DND-41 (cell line): Measurements from ENCODE around the gene DCC.

ENCODE experiments used
- ATAC-seq: fragments of 200-7000 bp; cut with Tn5 transposase; 3 replicates; pipeline ENCODE4 v1.9.1; 2021; ENCODE audit warnings: low read depth; ENCODE audit not compliant: insufficient read depth
- DNase-seq: peaks from one replicate; pipeline ENCODE4 v3.0.0-alpha.2; 2020
- H2AFZ ChIP-seq: 2 replicates; pipeline ENCODE4 v1.6.0; 2012; ENCODE audit warnings: low read depth, low read length
- H3K27ac ChIP-seq: 2 replicates; pipeline ENCODE4 v1.5.1; 2012; ENCODE audit warnings: low read length, inconsistent platforms
- H3K27me3 ChIP-seq: fragments of 200-600 bp; sonication (generic); 2 replicates; pipeline ENCODE4 v1.6.0; 2012; ENCODE audit warnings: low read length, mild to moderate bottlenecking, inconsistent platforms; ENCODE audit not compliant: insufficient read depth, poor library complexity
- H3K36me3 ChIP-seq: 2 replicates; pipeline ENCODE4 v1.5.1; 2012; ENCODE audit warnings: low read length, inconsistent platforms; ENCODE audit not compliant: insufficient read depth
- H3K4me1 ChIP-seq: 2 replicates; pipeline ENCODE4 v1.5.1; 2012; ENCODE audit warnings: mild to moderate bottlenecking, low read length; ENCODE audit not compliant: insufficient read depth
- H3K4me2 ChIP-seq: 2 replicates; pipeline ENCODE4 v1.6.0; 2012; ENCODE audit warnings: mild to moderate bottlenecking, moderate library complexity, low read length, inconsistent platforms; ENCODE audit not compliant: insufficient read depth
- H3K4me3 ChIP-seq, 2 experiments: fragments of 200-600 bp in 1 of 2; shearing (Covaris generic) in 1 of 2; 2 replicates each; pipeline ENCODE4 v1.5.1; 2012 to 2016; ENCODE audit warnings: inconsistent platforms in 2 of 2, low read length in 2 of 2, mild to moderate bottlenecking in 2 of 2, low read depth in 1 of 2, moderate library complexity in 1 of 2
- H3K79me2 ChIP-seq: 2 replicates; pipeline ENCODE4 v1.6.0; 2012; ENCODE audit warnings: low read length, inconsistent platforms; ENCODE audit not compliant: insufficient read depth
- H3K9ac ChIP-seq: 2 replicates; pipeline ENCODE4 v1.6.0; 2012; ENCODE audit warnings: low read depth, mild to moderate bottlenecking, inconsistent platforms, low read length, moderate library complexity
- H3K9me3 ChIP-seq: 2 replicates; pipeline ENCODE4 v1.5.1; 2012; ENCODE audit warnings: low read length, moderate library complexity, mild to moderate bottlenecking, inconsistent platforms; ENCODE audit not compliant: insufficient read depth, severe bottlenecking
- H4K20me1 ChIP-seq: 2 replicates; pipeline ENCODE4 v1.6.0; 2012; ENCODE audit warnings: low read length; ENCODE audit not compliant: insufficient read depth
- EZH2 ChIP-seq: IDR thresholded peaks from 3 replicates; pipeline ENCODE4 v1.6.1; 2012; ENCODE audit warnings: borderline replicate concordance, low read depth, mild to moderate bottlenecking, moderate library complexity, low read length, inconsistent platforms; ENCODE audit not compliant: severe bottlenecking
- TF ChIP-seq, protein P1 (sequence below): IDR thresholded peaks from 2 replicates; pipeline ENCODE4 v1.5.1; 2012; ENCODE audit warnings: borderline replicate concordance, low read length, moderate library complexity, mild to moderate bottlenecking; ENCODE audit not compliant: poor library complexity, severe bottlenecking; ENCODE audit errors: extremely low read depth

Gene DCC, protein sequence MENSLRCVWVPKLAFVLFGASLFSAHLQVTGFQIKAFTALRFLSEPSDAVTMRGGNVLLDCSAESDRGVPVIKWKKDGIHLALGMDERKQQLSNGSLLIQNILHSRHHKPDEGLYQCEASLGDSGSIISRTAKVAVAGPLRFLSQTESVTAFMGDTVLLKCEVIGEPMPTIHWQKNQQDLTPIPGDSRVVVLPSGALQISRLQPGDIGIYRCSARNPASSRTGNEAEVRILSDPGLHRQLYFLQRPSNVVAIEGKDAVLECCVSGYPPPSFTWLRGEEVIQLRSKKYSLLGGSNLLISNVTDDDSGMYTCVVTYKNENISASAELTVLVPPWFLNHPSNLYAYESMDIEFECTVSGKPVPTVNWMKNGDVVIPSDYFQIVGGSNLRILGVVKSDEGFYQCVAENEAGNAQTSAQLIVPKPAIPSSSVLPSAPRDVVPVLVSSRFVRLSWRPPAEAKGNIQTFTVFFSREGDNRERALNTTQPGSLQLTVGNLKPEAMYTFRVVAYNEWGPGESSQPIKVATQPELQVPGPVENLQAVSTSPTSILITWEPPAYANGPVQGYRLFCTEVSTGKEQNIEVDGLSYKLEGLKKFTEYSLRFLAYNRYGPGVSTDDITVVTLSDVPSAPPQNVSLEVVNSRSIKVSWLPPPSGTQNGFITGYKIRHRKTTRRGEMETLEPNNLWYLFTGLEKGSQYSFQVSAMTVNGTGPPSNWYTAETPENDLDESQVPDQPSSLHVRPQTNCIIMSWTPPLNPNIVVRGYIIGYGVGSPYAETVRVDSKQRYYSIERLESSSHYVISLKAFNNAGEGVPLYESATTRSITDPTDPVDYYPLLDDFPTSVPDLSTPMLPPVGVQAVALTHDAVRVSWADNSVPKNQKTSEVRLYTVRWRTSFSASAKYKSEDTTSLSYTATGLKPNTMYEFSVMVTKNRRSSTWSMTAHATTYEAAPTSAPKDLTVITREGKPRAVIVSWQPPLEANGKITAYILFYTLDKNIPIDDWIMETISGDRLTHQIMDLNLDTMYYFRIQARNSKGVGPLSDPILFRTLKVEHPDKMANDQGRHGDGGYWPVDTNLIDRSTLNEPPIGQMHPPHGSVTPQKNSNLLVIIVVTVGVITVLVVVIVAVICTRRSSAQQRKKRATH (N-terminal part only)

DNA sequence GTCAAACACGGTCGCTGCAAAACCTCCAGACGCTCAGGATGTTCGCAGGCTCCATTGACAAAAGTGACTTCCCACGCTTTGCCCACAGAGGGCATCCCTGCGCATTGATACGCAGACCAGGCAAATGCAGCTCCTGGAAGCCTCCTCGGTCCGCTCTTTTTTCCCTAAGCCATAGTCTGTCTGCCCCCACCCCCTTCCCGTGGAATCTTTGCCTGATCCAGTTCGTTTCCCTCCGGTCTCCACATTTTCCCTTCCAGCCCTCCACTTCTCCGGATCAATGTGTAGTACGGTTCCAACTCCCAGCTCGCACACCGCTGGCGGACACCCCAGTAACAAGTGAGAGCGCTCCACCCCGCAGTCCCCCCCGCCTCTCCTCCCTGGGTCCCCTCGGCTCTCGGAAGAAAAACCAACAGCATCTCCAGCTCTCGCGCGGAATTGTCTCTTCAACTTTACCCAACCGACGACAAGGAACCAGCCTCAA lies at the start of gene DCC:
Gene DCC (plus strand): TSS at position 307 of the 481 bp plus-strand sequence. CDS start 591 bp downstream, outside the sequence.
- H3K27ac ChIP-seq: no peak within 1 kb of the TSS
- H3K4me3 ChIP-seq: no peak within 1 kb of the TSS
- H3K9ac ChIP-seq: no peak within 1 kb of the TSS
- no peak within 1 kb of the TSS for H2AFZ ChIP-seq
- DNase-seq (no peak), ATAC-seq (no peak)
- no peaks in the 10 kb centered on the region for H4K20me1 ChIP-seq
- no peaks in the 10 kb centered on the region for H3K4me1 ChIP-seq
- no peaks in the 10 kb centered on the region for H3K27me3 ChIP-seq
- no peaks in the 10 kb centered on the region for H3K9me3 ChIP-seq
- no peak for TF ChIP-seq EZH2
- TF ChIP-seq, protein P1, sequence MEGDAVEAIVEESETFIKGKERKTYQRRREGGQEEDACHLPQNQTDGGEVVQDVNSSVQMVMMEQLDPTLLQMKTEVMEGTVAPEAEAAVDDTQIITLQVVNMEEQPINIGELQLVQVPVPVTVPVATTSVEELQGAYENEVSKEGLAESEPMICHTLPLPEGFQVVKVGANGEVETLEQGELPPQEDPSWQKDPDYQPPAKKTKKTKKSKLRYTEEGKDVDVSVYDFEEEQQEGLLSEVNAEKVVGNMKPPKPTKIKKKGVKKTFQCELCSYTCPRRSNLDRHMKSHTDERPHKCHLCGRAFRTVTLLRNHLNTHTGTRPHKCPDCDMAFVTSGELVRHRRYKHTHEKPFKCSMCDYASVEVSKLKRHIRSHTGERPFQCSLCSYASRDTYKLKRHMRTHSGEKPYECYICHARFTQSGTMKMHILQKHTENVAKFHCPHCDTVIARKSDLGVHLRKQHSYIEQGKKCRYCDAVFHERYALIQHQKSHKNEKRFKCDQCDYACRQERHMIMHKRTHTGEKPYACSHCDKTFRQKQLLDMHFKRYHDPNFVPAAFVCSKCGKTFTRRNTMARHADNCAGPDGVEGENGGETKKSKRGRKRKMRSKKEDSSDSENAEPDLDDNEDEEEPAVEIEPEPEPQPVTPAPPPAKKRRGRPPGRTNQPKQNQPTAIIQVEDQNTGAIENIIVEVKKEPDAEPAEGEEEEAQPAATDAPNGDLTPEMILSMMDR: no peak
- H3K36me3 ChIP-seq: no peaks in the 10 kb centered on the region
- no peak within 1 kb of the TSS for H3K4me2 ChIP-seq
- no peaks in the 10 kb centered on the region for H3K79me2 ChIP-seq

DNA sequence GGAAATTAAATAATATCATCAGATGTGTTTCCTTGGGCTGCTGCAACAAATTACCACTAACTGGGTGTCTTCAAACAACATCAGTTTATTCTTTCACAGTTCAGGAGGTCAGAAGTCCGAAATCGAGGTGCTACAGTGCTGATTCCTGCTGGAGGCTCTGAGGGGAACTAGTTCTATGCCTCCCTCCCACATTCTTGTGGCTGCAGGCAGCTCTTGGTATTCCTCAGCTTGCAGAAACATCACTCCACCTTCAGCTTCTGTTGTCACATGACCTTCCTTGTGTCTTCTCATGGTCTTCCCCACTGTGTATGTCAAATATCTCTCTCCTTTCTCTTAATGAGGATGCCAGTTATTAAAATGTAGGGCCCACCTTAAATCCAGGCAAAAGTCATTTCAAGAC lies 29.3 kb upstream of the DCC start:
- Histone ChIP-seq H3K4me2 (no peak overlapping the region), H3K27ac (no peak overlapping the region), H3K9me3 (no peaks in the 10 kb centered on the region), H2AFZ (no peak overlapping the region), H3K9ac (no peak overlapping the region), H3K27me3 (no peaks in the 10 kb centered on the region), H3K4me3 (no peak overlapping the region), H4K20me1 (no peaks in the 10 kb centered on the region), H3K79me2 (no peaks in the 10 kb centered on the region), H3K4me1 (no peaks in the 10 kb centered on the region), H3K36me3 (no peaks in the 10 kb centered on the region)
- no peak for TF ChIP-seq EZH2
- TF ChIP-seq, protein P1: no peak
- ATAC-seq (no peak), DNase-seq (no peak)

DNA sequence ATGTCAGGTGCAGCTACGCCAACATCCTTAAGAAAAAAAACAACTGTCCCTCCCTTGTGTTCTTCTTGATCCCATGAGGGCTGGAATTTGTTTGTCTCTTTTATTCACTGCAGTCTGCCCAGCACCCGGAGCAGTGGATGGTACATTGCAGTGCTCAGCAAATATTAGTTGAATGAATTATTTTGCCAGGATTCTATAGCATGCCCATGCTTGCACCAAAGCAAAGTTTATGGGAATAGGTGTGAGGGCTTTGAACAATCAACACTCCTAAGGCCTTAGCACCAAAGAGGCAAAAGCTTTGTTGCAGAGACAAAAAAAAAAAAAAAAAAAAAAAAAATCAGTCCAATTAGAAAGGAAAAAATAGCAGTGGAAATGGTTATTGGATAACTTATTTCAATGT lies 28.7 kb upstream of the DCC start:
- no peak overlapping the region for H3K4me2 ChIP-seq
- DNase-seq: no peak
- no peak overlapping the region for H2AFZ ChIP-seq
- H3K9ac ChIP-seq: no peak overlapping the region
- TF ChIP-seq EZH2: no peak
- TF ChIP-seq, protein P1: no peak
- H3K27ac ChIP-seq: no peak overlapping the region
- H3K9me3 ChIP-seq: no peaks in the 10 kb centered on the region
- no peaks in the 10 kb centered on the region for H3K27me3 ChIP-seq
- H3K4me3 ChIP-seq: no peak overlapping the region
- H3K4me1 ChIP-seq: no peaks in the 10 kb centered on the region
- no peaks in the 10 kb centered on the region for H3K79me2 ChIP-seq
- no peaks in the 10 kb centered on the region for H3K36me3 ChIP-seq
- no peak for ATAC-seq
- no peaks in the 10 kb centered on the region for H4K20me1 ChIP-seq
